NCI-H2227 (cell line): ENCODE data around the gene XPNPEP3.
A peak's percentile ranks its signal among the peaks of the same experiment; 100 is the strongest.

Source experiments
- DNase-seq: peaks from one replicate; lab custom pipeline; 2025; ENCODE audit not compliant: unreplicated experiment; lab: John Stamatoyannopoulos, UW

XPNPEP3 gene

GRCh38 chr22:40928657-40929056 is 71.7 kb downstream of the XPNPEP3 start:
- no peak for DNase-seq

GRCh38 chr22:40932396-40932795 is 75.4 kb downstream of the XPNPEP3 start:
- no peak for DNase-seq

- DNase-seq: no peak
Measured at GRCh38 chr22:40939202-40939601, 82.3 kb downstream of the XPNPEP3 start.

- peak; percentile 94 for DNase-seq
Measured at GRCh38 chr22:40950962-40951794, 94.2 kb downstream of the XPNPEP3 start, which contains the start of gene RBX1. Gene RBX1, plus strand, starts transcription at chr22:40951378. Its CDS starts 21 bp downstream, at chr22:40951399.

GRCh38 chr22:40951795-40952605 is 95.1 kb downstream of the XPNPEP3 start:
- DNase-seq: peak; percentile 26

GRCh38 chr22:40953471-40953870 is 96.5 kb downstream of the XPNPEP3 start:
- DNase-seq: no peak

GRCh38 chr22:40954113-40954512 is 97.2 kb downstream of the XPNPEP3 start:
- DNase-seq: no peak

- DNase-seq: no peak
Measured at GRCh38 chr22:40955571-40955970, 98.6 kb downstream of the XPNPEP3 start.

- no peak for DNase-seq
Measured at GRCh38 chr22:40957601-40958000, 100.7 kb downstream of the XPNPEP3 start.

GRCh38 chr22:40958299-40958698 is 101.4 kb downstream of the XPNPEP3 start:
- DNase-seq: no peak

- DNase-seq: peak; percentile 26
Measured at GRCh38 chr22:40960145-40960544, 103.2 kb downstream of the XPNPEP3 start.

- no peak for DNase-seq
Measured at GRCh38 chr22:40965936-40966725, 109.2 kb downstream of the XPNPEP3 start.

GRCh38 chr22:40966726-40967085 is 109.8 kb downstream of the XPNPEP3 start:
- DNase-seq: no peak

GRCh38 chr22:40967111-40967760 is 110.3 kb downstream of the XPNPEP3 start:
- no peak for DNase-seq

GRCh38 chr22:40972587-40972986 is 115.6 kb downstream of the XPNPEP3 start:
- no peak for DNase-seq

- no peak for DNase-seq
Measured at GRCh38 chr22:40973144-40973543, 116.2 kb downstream of the XPNPEP3 start.

- no peak for DNase-seq
Measured at GRCh38 chr22:40975366-40975765, 118.4 kb downstream of the XPNPEP3 start.

- DNase-seq: no peak
Measured at GRCh38 chr22:40976866-40977700, 120.1 kb downstream of the XPNPEP3 start.

- no peak for DNase-seq
Measured at GRCh38 chr22:40979198-40979597, 122.2 kb downstream of the XPNPEP3 start.

- DNase-seq: no peak
Measured at GRCh38 chr22:40979871-40980270, 122.9 kb downstream of the XPNPEP3 start.
